Left hindlimb (tissue), 1 donor: ENCODE data around the gene ATP11C.

ENCODE experiments used
- DNase-seq: peaks from one replicate; pipeline ENCODE4 v3.0.0-alpha.2; 2018

Gene ATP11C

DNA sequence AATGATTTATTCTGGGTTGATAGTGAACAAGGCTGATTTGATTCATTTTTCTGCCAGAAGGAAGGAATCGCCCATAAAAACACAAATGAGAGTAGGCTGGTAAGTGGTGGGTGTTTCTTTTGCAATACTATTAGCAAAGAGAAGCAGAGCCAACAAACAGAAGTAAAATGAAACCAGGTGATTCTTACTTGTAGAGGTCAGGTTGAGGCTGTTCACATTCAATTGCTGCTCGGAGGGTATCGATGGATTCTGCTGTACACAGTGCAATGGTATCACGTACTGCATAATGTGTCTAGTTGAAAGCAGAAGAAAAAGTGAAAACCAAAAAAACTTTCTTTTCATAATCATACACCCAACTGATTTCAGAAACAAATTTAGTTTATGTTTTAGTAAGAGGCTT lies 130.8 kb downstream of the ATP11C start:
- DNase-seq, result no peak

DNA sequence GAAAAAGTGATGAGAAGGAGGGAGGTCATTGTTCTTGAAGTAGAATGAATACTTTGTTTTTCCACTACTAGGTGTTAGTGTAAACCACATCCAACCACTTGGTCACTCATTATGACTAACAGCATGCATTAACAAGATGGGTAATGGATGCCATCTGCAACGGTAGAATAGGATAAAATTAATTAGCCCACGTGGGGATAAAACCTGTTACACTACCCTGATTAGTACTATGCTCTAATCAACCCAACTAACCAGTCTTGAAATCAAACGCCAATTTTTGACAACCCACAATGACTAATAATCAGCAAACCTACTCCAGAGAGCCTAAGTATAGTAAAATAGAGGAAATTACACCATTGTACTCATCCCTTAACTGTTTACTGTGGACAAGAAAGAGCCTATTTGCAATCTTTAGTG lies 131.4 kb downstream of the ATP11C start:
- DNase-seq, result no peak

DNA sequence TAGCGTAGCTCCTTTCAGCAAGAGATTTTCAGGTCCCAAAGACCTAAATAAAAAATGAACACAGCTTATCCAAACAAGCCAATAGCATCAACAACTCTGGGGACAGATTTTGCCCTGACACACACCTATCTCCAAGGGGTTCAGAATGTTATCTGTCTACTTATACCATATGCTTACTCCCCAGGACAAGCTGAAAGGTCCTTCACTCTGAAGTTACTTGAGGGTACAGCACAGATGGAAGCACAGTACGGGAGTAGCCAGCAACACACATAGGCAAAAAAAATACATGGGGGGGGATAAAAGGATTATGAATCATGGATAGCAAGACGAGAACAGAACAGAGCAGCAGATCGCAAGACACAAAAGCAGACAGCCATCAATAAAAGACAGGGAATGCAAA lies 134.2 kb downstream of the ATP11C start:
- DNase-seq, result no peak

DNA sequence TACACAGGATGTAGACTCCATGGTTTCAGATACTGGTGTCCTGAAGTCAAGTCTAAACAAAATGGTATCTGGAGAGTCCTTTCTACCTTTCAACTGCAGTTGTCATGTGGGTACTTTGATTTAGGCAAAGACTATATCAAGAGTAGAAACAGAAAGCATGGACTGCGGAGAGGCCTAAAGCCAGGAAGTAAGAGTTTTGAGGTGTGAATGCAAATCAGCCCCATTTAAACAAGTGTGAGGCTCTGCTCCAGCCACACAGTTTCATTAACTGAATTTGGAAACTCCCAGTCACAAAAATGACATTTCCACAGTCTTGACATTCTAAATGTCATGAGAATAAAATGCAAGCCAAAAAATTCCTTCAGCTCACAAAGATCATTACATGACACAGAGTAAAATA lies 137.7 kb downstream of the ATP11C start:
- no peak for DNase-seq

DNA sequence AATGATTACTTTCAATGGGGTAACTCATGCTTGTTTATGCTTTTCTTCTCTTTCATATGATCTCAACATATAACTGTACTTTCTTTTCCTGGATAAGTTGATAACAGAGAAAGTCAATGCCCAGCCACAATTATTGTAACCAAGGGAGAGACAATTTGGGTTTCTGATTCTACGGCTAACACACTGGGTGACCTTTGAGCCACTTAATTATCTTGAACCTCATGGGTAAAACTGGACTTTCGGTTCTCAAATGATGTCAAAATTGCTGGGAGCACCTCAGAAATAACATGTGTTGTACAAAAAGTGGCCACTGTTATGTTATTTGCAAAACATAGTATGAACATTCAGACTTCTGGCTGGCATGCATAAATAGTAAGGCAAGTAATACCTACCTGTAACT lies 145.3 kb downstream of the ATP11C start:
- no peak for DNase-seq

DNA sequence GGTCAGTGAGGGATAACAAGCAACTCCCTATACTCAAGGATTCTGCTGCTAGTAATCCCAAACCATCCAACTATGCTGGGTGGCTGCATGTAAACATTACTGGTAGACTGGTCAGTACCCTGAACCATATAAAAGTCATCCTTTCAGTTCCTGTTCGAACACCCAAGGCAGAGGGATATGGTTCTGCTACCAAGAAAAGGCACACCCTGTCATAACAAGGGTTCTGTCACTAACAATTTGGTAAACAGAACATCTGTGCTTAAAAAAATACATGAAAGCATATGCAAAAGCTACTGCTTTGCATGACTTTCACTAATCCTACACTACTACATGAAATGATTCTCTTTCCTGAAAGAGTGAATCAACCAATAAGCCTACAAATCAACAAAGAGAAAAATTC lies 148.0 kb downstream of the ATP11C start:
- no peak for DNase-seq

DNA sequence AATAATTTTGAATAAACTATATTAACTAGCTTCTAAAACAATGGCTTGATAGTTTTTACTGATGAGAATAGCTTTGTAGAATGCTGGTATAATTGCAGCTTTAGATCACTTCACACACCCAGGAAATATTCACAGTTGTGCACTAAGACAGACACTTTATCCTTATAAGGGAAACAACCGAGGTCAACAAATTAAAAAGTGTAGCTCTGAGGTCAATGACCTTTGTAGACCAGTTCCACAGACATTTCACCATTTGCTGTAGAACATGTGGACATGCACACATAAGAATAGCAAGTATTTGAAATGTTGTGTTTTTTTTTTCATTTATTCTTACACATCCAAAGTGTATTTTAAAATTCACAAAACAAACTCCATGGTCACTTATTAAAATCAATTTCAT lies 148.9 kb downstream of the ATP11C start:
- no peak for DNase-seq

DNA sequence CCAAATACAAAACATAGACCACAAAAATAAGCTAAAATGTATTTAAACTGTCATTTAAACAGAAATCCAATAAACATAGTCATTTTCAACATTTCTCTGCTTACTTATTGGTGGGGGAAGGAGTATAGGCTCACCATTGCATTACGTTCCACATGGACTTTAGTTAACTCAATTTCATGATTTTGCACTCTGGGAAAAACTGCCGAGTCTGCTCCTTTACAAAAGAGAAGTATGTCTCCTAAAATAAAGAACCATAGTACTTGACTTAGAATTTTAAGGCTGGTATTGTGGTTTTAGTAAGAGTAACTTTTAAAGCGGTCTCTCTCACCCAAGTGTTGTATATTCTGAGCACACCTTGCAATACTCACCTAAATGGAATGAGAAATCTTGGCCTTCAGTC lies 149.8 kb downstream of the ATP11C start:
- DNase-seq, result no peak

DNA sequence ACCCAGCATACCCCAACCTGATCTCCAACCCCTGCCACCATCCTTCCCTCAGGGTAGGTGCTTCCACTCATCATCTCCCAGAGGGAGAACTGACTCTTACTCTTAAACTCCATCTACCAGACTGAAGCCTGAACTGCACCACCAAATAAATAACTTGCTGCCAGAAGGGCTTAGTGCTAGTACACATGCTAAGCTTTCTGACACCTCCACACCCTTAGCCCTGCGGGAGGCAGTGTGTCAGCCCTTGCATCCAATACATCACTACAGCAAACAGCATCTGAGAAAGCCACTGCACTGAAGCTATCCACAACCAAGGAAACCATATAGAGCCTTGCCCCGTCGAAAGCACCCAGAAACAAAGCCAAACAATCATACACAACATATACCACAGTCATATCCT lies 156.3 kb downstream of the ATP11C start:
- no peak for DNase-seq

DNA sequence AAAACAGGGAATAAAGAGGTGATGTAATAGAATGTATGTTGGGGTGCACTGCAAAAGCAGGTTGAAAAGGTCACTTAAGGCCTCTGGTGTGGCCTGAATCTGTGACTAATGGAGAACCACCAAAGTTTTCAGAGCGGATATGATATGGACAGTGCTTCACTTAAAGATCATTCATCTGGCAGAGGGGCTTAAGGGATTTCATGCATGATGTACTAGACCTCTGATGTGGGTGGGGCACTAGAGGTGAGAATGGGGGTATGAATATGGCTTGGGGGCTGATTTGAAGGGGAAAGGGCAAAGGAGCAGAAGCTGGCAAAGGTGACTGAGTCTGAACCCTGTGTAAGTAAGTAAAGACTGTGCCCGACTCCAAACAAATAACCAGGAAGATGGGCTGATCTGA lies 162.5 kb downstream of the ATP11C start:
- DNase-seq, result no peak

DNA sequence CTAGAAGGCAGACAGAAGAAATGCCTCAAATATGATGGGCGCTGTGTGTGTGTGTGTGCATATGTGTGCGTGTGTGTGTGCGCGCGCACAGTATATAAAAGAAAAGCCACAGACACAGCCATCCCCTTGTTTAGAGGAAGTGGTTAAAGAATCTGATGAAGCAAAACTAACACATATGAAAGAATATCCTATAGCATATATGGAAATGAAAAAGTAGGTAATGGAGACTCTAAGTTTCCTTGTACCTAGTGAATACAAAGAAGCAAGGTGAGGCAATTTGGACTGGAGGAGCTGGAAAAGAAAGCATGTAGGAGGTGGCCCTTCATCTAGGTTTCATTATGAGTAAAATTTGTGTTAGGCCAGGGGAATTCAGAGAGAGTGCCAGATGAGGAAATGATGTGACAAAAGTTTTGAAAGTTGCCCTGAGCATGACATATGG lies 166.3 kb downstream of the ATP11C start:
- no peak for DNase-seq

DNA sequence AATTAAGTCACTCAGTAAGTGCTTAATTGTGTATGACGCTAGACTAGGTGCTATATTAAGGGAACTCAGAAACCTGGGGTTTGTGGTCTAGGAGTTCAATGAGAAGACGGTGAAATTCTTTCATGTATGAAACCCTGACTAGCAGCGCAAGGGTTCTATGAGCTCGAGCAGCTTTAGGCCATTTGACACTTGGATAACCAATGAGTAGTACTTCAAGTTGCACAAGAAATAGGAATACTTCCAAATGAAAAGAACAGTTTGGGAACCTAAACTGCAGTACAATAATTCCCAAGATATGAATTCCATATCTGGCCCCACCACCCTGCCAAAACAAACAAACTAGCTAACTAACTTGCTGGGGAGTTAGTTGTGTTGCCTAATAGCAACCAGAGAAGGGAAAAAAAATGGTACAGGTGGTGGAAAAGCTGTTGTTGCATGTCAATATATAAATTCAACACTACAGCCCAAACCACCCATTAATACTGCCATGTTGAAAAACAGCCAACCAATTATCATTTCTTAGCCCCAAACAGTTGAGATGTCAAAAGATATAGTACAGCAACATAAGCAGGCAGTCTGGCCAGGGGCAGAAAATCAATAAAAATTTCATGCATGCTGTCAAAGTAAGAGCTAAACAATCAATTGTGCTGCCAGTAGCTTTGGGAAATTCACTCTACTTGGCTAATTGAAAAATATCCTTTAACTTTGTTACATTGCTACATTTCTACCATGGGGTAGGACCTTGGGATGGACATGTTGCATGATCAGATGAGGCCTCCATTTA lies 170.3 kb downstream of the ATP11C start:
- DNase-seq, result no peak

DNA sequence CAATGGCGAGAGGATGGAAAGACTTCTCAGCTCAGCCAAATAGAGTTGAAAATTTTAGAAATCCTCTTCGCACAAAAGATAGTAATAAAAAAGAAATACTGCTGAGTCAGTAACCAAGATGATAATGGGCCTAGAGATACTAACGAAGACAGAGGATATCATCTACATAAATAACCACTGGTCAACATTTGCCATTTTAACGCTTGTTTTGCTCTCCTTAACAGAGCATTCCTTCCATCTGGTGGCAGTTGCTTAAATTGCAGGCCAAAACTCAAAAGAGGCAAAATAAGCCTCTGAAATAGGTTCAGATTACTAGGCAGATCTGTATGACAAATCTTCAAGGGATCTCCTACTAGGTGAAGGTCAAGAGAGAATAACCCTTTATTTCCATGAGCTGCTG lies 173.2 kb downstream of the ATP11C start:
- no peak for DNase-seq

DNA sequence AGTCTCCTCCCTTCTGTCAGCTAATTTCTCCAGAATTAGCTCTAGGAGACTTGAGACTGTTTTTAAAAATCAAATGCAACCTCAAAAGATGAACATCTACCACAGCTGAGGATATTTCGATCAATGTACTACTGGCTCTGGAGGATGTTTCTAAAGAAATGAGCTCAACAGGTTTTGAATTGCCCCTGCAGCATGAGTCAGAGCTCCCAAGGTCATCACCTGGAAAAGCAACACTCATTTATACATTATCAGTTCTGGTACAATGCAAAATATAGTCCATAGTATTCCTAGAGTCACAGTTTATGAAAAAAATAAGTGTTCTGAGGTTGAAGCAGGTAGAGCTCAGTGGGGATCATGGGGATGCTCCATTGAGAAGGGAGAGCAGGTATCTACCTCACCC lies 174.0 kb downstream of the ATP11C start:
- DNase-seq, result no peak

DNA sequence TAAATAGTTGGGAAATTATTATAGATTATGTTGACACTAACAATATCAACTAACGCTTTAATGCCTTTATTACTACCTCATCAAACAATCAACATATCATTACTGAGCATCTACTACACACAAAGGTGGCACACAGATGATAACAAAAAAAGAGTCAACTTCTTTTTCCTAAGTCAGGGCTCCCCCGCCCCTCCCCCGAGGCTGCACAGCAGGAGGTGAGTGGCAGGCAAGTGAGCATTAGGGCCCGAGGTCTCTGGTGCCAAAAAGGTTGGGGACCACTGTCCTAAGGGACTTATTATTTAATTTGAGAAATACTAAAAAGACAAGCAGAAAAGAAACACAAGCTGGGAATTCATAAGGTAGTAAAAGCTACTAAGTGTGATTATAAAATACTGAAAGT lies 174.6 kb downstream of the ATP11C start:
- DNase-seq, result no peak

DNA sequence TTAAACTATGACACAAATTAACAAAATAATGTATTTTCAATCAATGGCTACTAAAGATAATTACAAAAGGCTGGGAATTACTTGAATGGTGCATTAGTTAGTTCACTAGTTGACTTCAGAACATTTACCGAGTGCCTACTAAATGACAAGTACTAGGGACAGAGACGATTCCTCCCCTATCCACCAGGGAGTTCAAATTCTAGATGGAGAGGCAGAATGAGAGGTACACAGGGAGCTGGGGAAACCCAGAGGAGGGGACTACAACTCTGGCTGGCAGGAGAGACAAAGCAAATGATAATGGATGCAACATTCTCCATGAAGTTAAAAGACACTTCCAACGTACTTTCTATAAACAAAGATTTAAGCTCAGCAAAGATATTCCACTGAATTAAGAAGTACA lies 181.8 kb downstream of the ATP11C start:
- DNase-seq, result no peak

DNA sequence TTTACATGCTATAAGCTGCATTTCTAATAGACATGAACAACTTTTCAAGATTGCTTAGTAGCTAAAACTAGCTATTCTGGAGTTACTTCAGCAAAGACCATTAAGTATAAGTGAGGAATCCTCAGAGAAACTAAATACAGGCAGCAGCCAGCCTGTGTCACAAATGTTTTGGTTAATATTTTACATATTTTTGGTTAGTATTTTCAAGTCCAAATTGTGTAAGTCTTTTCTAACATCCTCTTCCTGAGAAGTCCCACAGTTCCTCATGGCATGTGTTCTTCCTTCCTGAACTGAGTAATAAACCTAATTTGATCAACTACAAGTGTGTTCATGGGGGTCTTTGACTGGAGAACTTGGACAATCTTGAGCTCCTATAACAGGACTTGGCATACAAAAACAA lies 182.5 kb downstream of the ATP11C start:
- no peak for DNase-seq

DNA sequence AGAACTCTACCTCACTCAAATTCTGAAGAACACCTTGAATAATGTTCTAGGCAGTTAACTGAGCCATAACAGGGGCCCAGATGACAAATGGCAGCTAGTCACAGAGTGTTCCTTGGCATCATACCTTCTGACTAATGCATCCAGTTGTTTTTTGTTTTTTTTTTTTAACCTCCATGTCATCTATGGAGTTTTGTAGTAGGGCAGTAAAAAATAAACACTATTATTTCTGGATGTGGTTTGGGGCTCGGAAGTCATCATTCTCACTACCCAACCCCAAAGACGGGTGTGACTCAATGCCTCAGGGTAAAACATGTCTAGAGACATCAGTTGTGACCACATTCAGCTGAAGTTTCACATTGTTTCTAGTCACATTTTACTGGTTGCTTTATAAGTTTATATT lies 193.7 kb downstream of the ATP11C start:
- DNase-seq, result no peak

DNA sequence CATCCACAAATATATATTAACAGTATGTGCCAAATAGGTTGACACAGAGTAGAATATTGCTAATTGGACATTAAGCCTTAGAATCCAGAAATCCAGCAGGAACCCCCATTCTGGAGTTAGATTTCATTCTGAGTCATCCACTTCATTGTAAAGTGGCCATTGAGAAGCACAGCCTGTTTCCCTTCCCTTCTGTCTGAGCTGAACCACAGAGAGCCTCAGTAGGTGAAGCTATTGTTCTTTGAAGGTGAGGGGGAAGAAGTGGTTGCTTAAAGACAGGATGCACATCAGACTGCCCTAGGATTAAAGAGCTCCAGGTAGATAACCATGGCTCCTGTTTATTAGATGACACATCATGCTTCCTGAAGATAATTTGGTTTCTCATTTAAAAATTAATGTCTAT lies 194.3 kb downstream of the ATP11C start:
- no peak for DNase-seq

DNA sequence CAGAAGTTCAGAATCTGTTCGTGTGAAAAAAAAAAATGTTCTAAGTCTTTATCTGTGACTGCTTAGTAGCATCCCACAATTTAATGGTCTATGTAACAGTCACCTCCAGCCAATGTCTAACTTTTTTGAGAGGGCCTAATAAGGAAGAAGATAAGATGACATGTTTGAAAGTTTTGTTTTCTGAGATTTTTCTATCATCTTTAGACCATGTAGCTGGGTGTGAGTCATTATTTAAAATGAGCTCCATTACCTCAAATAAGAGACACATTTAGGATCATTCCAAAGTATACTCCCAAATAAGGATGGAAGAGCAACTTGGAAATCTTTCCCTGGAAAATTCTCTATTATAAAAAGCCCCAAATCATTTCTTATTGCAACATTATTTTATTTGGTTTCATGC lies 196.7 kb downstream of the ATP11C start:
- no peak for DNase-seq

DNA sequence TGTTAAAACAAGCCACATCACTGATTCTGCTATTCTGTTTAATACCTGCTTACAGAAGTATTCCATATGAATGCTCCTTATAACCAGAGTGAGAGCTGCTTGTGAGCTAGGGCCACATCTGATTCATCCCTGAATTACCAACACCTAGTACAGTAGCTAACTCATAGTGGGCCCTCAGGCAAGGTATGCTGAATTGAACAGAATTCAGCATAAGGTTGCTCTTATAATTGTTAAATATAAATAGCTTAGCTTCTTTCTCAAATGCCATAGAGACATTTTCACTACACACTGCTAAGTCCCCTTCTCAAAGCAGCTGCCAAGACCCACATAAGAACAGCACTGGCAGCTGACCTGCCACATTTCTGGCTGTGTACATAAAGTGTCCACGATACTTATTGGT lies 197.9 kb downstream of the ATP11C start:
- DNase-seq, result no peak

DNA sequence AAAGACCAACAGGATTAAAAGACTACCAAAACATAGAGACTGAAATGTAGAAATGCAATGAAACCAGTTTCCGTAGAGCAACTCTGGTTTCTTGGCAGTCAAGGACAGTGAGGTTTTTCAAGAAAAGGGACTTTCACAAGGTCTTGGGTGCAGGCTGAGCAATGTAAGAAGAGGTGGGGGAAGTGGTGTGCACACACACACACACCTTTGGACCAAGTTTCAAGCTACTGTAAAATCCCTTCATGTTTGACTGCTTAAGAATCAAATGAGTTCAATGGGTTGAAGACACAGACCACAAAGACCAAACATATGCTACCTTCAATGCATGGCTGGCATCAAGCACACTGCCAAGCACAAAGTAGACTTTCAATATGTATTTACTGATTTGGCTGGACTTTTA lies 207.1 kb downstream of the ATP11C start:
- no peak for DNase-seq

DNA sequence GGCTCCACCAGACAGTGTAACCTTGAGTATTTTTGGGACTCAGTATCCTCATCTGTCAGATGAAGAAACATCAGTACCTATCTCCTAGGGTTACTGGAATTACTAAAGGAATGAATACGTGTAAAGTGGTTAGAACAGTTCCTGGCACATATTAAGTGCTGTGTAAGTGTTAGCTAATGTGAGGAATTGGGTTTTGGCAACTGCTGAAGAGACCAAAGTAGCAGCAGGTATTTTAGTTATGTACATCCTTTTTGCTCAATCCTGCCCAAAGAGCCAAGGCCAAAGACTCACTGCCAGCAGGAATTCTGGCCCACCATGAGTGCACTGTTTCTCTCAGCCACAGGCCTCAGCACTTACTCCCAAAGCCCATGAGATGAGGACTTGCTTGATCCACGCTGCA lies 208.2 kb downstream of the ATP11C start:
- no peak for DNase-seq

DNA sequence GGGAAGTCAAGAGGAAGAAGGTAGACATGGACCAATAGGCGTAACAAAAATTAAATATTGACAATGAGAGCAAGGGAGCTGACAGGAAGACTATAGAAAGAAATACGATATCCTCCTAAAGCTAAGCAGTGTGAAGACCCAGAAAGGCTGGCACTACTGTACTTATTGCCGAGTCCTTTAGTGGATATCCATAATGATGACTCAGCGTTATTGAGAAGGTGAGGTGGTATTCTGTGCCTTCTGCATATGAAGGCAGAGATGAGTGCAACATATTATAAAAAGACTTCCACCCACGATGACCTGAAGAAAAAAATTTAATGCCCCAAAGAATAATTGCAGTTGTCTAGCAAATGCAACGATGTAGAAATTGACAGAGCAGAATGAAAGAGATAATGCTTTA lies 211.9 kb downstream of the ATP11C start:
- no peak for DNase-seq

DNA sequence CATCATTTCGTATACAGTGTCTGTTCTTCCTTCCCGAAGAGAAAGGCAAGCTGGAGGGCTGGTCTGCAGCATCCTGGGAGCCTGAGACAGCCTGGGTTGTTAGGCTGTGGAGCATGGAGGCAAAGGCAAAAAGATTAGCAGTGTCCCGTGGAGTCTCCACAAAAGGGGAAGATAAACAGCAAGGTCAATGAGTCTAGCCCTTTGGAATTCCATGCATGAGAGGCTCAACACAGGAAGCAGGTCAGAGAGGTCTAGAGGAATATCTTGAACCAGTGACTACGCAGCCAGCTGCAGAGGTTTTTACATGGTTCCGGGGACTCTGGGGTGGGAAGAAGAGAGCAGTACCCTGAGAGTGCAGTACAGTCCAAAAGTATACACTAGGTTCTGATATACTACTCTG lies 212.7 kb downstream of the ATP11C start:
- DNase-seq, result no peak

DNA sequence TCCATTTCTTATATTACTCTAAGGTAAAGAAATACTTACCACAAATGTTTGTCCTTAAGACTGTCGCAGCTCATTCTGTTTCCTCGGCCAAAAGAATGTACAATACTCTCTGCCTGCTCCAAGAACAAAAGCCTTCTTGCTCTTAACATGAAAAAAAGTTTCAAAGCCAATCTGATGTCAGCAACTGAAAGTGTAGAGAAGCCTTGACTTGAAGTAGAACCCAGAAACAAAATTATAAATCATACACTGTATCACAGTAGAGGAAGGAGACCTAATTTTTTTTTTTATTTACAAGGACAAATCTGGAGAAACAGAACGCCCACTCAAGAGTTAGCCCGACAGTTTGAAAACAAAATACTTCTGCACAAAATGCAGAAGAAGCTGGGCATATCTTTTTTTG lies 224.8 kb downstream of the ATP11C start, which contains the start of gene MCF2:
TSS of gene MCF2 (minus strand) at position 101 of the 400 bp plus-strand sequence. CDS start 56,423 bp downstream, outside the sequence.
- no peak for DNase-seq
